Activated CD8-positive, alpha-beta T cell treated with anti-CD3 and anti-CD28 coated beads for 36 hours (primary cell): Measurements from ENCODE around the gene CILP2. TPM values are rescaled to one million over a fixed set of nuclear protein-coding genes. Genes with fewer than 3 reads are reported as not detected.

Source experiments
- ATAC-seq: fragments of 200-7000 bp; cut with Tn5 transposase; one replicate; pipeline ENCODE4 v1.10.0; 2021; ENCODE audit warnings: mild to moderate bottlenecking, moderate library complexity
- CTCF ChIA-PET: fragments of 350-600 bp; sonication (Branson Sonifier 250); formaldehyde crosslinking; loops from one replicate; lab custom pipeline; 2021; ENCODE audit warnings: antibody characterized with exemption; lab: Charles Lee
- POLR2A ChIA-PET: fragments of 350-600 bp; sonication (Branson Sonifier 250); formaldehyde crosslinking; loops from one replicate; lab custom pipeline; 2021; ENCODE audit warnings: antibody characterized with exemption; lab: Charles Lee
- DNase-seq: peaks from one replicate; pipeline ENCODE4 v3.0.0-alpha.2; 2020
- H3K27ac Mint-ChIP-seq: one replicate; pipeline ENCODE4 v1.8.0; 2021; ENCODE audit warnings: mild to moderate bottlenecking, mixed read lengths
- H3K27me3 Mint-ChIP-seq: one replicate; pipeline ENCODE4 v1.8.0; 2021; ENCODE audit warnings: mixed read lengths
- H3K36me3 Mint-ChIP-seq: one replicate; pipeline ENCODE4 v1.8.0; 2021; ENCODE audit warnings: low read depth, mixed read lengths
- H3K4me1 Mint-ChIP-seq: one replicate; pipeline ENCODE4 v1.8.0; 2021; ENCODE audit warnings: low read depth, mixed read lengths
- H3K4me3 Mint-ChIP-seq: one replicate; pipeline ENCODE4 v1.8.0; 2021; ENCODE audit warnings: mild to moderate bottlenecking, moderate library complexity, mixed read lengths
- H3K9me3 Mint-ChIP-seq: one replicate; pipeline ENCODE4 v1.8.0; 2021; ENCODE audit warnings: mixed read lengths
- CTCF ChIP-seq: fragments of 200-600 bp; IDR thresholded peaks from one replicate; pipeline ENCODE4 v1.8.0; 2022; ENCODE audit warnings: antibody characterized with exemption, mild to moderate bottlenecking
- intact Hi-C: fragments of 100-400 bp; cut with micrococcal nuclease; formaldehyde crosslinking; loops from one replicate; pipeline ENCODE4 v1.10.0; 2022
- total RNA-seq, 2 experiments: library from RNA; stranded (reverse); gene quantifications; one replicate each; pipeline ENCODE4 v1.2.3, GENCODE V29; 2021

The CILP2 gene
- total RNA-seq, 2 experiments from 2014 or later: 0.31 to 0.32 TPM

- H3K27me3 Mint-ChIP-seq: no peaks in the 10 kb centered on the region
- DNase-seq: peak; percentile 76
- peak; percentile 80 for ATAC-seq
- POLR2A ChIA-PET: interaction anchor here (0.7 kb wide), 1 partner anchor 23 kb away, joined by 3 read pairs; no protein-coding TSS in a partner anchor
- intact Hi-C loops: no loop called here
- H3K9me3 Mint-ChIP-seq: peaks cover 2% of the 10 kb centered on the region
- no peaks in the 10 kb centered on the region for H3K36me3 Mint-ChIP-seq
- peak; percentile 94 for TF ChIP-seq CTCF
- no peaks in the 10 kb centered on the region for H3K4me1 Mint-ChIP-seq
- CTCF ChIA-PET: interaction anchor here (0.6 to 9.0 kb wide), 46 partner anchors 8 to 406 kb away, joined by 3 to 111 read pairs (median 4); partner anchors contain the start of genes CILP2, GMIP, LPAR2 and ZNF93
- H3K4me3 Mint-ChIP-seq: no peak overlapping the region
- no peak overlapping the region for H3K27ac Mint-ChIP-seq
Observed at GRCh38 chr19:19554074-19555023, 16.3 kb downstream of the CILP2 start.

- Mint-ChIP-seq H3K27ac (no peak overlapping the region), H3K9me3 (no peaks in the 10 kb centered on the region), H3K4me3 (no peak overlapping the region), H3K4me1 (no peaks in the 10 kb centered on the region), H3K36me3 (peaks cover 3% of the 10 kb centered on the region), H3K27me3 (no peaks in the 10 kb centered on the region)
- intact Hi-C loops: no loop called here
- POLR2A ChIA-PET: interaction anchor here (0.7 kb wide), 1 partner anchor 10 kb away, joined by 3 read pairs; no protein-coding TSS in a partner anchor
- ATAC-seq: no peak
- CTCF ChIA-PET: interaction anchor here (0.8 to 9.0 kb wide), 3 partner anchors 10 to 86 kb away, joined by 3 to 111 read pairs (median 7); partner anchors contain the start of gene GMIP
- no peak for DNase-seq
- TF ChIP-seq CTCF: no peak
Observed at GRCh38 chr19:19558055-19558454, 20.0 kb downstream of the CILP2 start.

- H3K4me1 Mint-ChIP-seq: no peaks in the 10 kb centered on the region
Observed at GRCh38 chr19:19558636-19559035, 20.6 kb downstream of the CILP2 start.

GRCh38 chr19:19559931-19560330 lies 21.9 kb downstream of the CILP2 start:
- CTCF ChIA-PET: interaction anchor here (0.6 to 2.4 kb wide), 3 partner anchors 28 to 84 kb away, joined by 3 to 17 read pairs (median 10); partner anchors contain the start of gene GMIP
- POLR2A ChIA-PET: no interaction called here
- Mint-ChIP-seq H3K4me3 (no peak overlapping the region), H3K4me1 (no peaks in the 10 kb centered on the region), H3K27ac (no peak overlapping the region), H3K27me3 (no peaks in the 10 kb centered on the region), H3K9me3 (no peaks in the 10 kb centered on the region), H3K36me3 (peaks cover 10% of the 10 kb centered on the region)
- intact Hi-C loops: no loop called here
- ATAC-seq (no peak), DNase-seq (no peak)
- no peak for TF ChIP-seq CTCF

More at GRCh38 chr19:19558636-19559035, 20.6 kb downstream of the CILP2 start:
- peaks cover 3% of the 10 kb centered on the region for H3K36me3 Mint-ChIP-seq
- no peak for TF ChIP-seq CTCF
- ATAC-seq (no peak), DNase-seq (no peak)
- no peaks in the 10 kb centered on the region for H3K9me3 Mint-ChIP-seq
- no peaks in the 10 kb centered on the region for H3K27me3 Mint-ChIP-seq
- H3K4me3 Mint-ChIP-seq: no peak overlapping the region
- ChIA-PET POLR2A (no interaction called here), CTCF (interaction anchor here (0.8 to 9.0 kb wide), 3 partner anchors 9 to 85 kb away, joined by 3 to 111 read pairs (median 7); partner anchors contain the start of gene GMIP)
- no peak overlapping the region for H3K27ac Mint-ChIP-seq
- intact Hi-C loops: no loop called here
